Middle frontal gyrus (tissue), 1 donor: ENCODE results near the gene HIGD2A.
A peak's percentile ranks its signal among the peaks of the same experiment; 100 is the strongest.

Experiments
- DNase-seq: peaks from one replicate; pipeline ENCODE4 v3.0.0-alpha.2; 2015; ENCODE audit warnings: low spot score; ENCODE audit errors: extremely low spot score

Gene HIGD2A, protein sequence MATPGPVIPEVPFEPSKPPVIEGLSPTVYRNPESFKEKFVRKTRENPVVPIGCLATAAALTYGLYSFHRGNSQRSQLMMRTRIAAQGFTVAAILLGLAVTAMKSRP

DNA sequence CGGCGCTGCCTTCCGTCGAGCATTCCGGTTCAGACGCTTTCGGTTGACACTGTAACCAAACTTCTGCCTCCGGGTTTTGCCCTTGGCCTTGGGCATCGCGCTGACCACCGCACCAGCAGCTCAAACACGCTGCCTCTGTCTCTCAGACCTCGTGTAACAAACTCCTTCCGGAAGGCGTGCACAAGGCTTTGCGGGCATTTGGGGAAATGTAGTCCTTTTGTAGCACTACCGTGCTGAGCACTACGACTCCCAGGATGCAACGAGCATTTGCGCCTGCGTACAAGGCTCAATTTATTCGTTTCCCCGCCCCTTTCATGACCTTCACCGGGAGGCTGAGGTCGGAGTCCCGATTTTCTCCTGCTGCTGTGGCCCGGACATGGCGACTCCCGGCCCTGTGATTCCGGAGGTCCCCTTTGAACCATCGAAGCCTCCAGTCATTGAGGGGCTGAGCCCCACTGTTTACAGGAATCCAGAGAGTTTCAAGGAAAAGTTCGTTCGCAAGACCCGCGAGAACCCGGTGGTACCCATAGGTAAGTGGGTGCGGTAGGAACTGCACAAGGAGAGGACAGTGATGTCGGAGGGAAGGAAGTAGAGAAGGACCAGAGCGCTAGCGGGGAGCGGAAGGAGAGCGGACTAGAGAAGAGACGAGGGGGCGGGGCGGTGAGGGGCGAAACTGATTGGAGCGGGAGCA, at the start of gene HIGD2A, which contains the start of gene NOP16:
Gene HIGD2A, plus strand, starts transcription at position 308 of the 691 bp plus-strand sequence. Its CDS starts 69 bp downstream, at position 377.
Gene NOP16, minus strand, starts transcription at position 155 of the 691 bp plus-strand sequence. Its CDS starts 59 bp downstream, at position 96.
- DNase-seq, result peak; percentile 99

DNA sequence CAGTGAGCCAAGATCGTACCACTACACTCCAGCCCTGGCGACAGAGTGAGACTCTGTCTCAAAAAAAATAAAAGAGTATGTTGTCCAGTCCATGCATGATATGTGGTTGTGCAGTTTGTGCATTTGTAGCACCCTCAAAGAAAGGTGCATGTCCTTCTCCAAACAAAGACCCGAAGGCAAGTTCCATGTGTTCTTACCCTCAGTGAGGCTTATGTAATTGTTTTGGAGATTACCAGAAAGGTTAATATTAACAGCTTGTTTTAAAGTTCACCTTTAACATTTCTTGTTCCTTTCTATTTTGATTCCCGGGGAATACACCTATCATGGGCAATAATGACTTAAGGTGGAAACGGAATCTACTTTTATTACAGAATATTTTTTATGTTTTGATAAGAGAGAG, 49.2 kb upstream of the HIGD2A start:
- DNase-seq, result no peak

DNA sequence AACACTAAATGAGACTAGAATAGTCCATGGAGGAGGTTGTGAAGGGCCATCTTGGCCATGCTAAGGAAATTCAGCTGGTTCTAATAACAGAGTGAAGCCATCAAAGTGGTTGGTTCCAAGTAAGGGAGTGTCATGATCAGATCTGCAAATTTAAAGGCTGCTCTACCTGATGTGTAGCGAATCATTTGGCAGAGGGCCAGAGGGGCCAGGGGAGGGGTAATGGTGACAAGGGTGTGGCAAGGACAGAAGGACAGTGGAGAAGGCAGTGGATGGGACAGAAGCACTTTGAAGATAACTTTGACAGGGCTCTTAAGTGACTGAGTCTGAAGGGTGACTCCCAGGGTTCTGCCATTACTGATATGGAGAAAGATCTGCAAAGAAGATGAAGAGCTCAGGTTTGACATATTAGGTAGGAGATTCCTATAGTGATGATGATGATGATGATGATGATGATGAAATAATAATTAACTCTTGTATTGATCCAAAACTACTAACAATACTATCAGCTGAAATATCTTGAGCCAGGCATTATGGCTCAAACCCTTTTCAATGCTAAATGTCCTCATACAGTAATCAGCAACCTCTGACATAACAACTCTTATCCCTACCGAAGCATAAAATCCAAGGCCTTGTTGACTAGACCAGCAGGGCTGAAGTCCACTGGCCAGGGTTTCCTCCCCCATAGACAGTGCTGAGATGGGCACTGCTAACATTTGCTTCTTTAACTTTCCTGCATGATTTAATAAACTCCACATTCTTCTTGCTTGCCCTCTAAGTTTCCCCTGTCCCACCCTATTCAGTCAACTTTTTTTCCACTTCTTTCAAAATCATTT, 47.0 kb upstream of the HIGD2A start:
- no peak for DNase-seq

DNA sequence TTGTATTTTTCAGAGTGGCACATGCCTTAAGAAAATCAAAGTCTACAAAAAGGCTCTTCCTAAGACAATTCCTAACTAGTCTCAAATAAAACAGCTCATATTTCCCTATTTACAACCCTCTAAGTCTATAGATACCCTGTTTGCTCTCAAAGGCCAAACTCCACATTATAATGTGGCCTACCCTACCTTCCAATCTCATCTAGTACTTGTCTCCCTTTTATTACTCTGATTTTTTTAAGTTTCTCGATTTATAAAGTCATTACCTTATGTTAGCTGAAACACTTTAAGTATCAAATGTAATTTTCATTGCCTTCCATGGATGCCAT, 46.4 kb upstream of the HIGD2A start:
- DNase-seq, result no peak

DNA sequence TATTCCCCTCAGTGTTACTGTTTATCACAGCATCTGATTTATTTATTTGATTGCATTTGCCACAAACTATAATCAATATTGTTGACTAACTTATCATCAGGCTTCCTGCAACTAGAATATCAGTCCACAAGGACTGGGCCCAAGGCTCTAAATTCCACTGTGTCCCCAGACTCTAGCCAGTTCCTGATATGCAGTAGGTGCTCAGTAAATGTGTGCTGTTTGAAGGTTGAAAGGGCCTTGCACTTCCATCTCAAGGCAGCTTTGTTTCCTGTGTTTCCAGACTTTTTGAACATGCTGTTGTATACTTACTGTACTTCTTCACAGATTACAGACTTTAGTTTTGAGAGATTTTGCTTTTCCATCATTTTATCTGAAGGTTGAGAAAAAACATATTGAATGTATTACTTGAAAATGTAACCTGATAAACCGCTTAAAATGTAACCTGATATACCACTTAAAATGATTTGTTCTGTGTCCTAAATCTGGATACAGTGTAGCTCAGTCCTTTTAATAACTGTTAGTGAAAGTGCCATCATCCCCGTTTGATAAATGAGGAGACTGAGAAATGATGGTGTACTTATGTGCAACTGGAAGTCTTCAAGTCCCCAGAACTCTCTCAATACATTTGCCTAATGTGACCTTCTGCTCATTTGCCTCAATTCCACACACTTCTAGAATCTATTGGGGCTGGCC, 45.6 kb upstream of the HIGD2A start:
- DNase-seq, result no peak

DNA sequence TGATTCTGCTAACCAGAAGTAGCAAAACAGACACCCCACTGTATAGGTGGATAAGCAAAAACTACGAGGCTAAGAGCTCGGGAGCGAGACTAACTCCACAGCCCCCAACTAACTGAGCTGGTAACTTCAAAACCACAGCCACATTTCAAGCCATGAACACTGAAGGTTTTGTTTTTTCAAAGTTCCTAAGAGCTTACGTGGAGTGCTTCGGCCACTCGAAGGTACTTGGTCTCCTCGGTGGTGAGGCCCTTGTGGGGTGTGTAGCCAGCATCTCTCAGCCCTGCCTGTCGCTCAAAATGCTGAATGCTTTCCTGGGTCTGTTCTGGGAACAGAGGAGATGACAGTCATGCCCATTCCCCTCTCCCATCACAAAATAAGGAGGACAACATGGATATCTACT, 38.1 kb upstream of the HIGD2A start:
- no peak for DNase-seq

DNA sequence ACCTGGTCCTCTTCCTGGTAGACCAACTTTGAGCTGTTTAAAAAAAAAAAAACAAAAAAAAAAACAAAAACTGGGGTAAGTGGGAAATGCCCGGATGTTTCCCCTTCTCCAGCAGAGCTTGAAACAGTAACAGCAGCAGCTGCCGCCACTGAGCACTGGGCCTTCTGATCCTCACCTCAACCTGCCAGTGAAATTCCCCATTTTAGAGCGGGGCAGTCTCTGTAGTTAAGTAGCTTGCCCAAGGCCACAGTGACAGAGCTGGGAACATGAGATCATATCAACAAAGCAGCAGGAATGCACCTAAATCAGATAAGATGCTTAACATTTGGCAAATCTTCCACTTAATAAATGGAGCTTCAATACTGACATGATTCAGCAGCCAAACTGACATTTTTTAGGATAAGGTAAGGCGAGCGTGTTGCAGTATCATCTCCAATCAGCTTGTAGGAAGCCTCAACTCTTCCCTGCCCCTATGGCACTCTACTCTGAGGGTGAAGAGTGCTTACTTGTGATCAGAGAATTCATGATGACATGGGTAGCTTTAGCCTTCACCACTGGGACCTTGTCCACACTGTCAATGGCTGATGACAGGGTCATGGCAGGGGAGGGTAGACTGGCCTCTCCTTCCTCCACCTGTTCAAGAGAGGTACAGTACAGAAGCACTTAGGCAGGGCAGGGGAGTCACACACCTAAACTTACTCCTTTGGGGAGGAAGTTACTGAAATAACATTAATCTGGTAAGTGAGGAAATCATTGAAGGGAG, 36.3 kb upstream of the HIGD2A start:
- no peak for DNase-seq

DNA sequence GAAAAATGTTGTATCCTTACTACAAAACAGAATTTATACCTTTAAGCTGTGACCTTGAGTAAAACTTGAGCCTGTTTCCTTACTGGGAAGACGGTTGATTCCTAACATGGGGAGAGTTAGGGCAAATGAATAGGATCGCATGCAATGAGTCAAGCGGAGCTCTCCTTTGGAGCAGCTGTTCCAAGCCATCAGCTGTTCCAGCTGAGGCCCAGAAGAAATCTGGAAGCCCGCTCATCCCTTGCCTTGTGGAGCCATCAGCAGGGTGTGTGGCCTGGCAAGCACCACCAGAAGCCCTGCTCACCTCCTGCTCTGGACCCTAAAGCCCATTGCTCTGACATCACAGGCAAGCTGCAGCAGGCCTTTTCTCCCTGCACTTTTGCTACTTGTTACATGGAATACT, 35.0 kb upstream of the HIGD2A start:
- no peak for DNase-seq

DNA sequence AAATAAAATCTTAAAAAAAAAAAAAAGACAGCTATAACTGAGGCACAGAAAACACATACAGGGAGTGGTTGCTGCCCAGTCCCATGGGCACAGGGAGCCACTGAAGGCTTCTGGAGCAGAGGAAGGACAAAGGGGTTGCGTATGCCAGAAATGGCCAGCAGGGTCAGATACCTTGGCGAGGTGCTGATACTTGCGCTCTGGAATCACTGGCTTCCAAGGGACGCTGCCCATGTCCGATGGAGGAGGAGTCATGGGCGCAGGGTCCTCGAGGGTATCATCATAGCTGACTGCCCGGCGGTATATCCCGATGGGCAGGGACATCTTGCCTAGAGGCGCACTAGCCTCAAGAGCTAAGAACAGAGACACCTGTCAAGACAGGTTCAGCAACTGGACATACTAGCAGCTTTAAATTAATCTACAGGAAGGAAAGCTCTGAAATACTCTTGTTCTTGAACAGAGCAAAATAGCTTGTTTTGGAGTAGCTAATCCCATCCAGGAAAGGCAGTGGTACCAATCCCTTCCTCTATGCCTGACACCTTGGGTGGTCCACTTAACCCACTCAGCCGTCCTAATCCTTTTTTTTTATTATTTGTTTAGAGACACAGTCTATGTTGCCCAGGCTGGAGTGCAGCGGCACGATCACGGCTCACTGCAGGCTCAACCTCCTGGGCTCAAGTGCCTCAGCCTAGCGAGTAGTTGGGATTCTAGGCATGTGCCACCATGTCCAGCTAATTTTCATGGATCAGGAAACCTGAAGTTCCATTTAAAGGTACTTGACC, 33.0 kb upstream of the HIGD2A start:
- DNase-seq, result no peak

DNA sequence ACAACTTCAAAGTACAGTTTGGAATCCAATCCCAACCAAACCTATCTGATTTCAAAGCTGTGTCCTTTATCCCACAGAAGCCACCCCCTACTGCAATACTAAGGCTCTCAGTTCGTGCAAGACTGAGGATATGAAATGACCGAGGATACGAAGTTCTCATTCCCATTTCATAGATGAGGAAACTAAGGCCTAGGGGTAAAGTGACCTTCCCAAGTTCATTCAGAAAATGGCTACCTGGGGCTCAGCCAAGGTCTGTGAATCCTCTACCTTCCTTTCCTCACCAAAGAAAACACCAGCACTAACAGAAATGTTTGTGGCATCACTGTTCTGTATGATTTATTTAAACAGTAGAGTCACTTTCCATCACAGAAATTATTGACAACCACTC, 32.4 kb upstream of the HIGD2A start:
- DNase-seq, result no peak

DNA sequence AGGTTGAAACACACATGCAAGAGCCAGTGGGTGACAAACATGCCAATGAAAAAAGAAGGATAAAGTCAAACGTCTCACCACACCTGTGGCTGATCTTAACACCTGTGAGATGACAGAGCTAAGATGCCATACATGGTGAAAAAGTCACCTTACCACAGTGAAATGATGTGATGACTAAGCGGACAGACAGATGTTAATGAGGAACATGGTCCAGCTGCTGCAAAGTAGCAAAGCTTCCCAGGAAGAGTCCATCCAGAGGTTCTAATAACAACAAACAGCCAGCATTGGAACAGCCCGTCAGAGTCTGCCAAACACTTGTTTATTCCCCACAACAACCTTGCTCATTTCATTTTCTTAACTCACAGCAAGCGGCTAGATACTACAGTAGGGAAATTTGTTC, 28.9 kb upstream of the HIGD2A start:
- DNase-seq, result no peak

DNA sequence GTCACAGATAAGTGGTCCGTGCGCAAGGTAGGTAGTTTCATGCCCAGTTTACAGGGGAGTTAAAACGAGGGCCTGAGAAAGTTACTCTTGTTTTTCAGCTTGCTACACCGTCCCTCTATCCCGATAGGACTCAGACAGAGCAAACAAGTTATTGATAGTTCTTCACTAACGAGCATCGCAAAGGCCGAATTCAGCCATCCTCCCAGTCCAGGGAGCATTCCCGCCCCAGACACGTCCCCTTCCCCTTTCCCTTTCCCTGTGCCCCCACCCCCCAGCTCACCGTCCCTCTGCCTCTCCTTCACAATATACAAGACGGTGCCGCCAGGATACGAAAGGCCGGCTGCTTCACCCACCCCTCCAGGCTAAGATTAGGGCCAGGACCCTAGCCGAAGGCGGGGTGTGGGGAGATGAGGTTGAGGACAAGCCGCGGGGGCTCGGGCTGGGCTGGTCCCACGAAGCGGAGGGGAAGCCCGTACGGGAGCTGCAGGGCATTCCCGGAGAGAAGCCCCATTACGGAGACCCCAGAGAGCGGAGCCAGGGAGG, 27.6 kb upstream of the HIGD2A start:
- DNase-seq, result no peak

DNA sequence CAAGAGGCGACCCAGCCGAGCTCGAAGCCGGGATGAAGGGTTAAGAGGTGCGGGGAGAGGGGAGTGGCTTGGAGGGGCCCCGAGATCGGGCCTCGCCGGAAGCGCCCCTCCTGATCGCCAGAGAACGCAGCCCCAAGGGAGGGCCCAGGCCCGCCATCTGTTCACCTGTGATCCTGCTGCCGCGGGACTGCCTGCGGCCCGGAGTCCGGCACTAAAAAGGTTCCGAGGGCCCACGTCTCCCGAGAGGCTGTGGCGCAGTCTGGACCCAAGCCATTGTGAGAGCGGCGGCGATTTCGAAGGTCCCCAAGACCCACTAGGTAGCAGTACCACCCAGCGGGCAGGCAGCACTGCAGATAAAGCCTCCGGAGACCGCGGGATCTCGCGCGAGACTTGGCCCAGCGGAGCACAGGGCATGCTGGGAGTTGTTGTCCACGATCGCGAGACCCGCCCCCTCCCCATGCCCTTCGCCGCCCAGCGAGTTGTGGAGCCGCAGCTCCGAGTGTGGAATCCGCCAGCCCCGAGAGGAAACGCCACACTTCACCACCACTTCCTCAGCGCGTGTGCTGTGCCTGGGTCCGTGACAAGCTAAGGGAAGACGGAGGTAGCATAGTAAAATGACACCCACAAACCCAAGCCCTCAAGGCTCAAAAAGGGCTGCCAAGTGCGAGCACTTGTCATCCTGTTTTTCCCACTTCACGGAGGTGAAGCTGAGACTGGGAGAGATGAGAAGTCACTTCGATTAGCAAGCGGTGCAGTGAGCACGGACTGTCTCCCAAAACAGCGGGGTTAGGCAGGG, 26.9 kb upstream of the HIGD2A start, which contains the start of gene KIAA1191:
Gene KIAA1191, minus strand, starts transcription at position 328 of the 796 bp plus-strand sequence. CDS start 2,256 bp downstream, outside the sequence.
- DNase-seq, result peak; percentile 84

DNA sequence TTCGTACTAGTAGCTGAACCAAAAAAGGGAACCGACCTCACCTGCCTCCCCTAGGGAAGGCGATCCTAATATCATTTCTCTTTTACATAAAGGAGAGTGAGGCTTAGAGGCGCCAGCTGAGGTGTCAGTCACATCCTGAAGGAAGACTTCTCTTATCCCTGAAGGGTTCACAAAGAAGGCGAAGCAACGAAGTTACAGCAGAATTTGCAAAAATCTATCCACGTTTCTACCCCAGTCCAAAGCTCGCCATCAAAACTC, 26.4 kb upstream of the HIGD2A start:
- no peak for DNase-seq

DNA sequence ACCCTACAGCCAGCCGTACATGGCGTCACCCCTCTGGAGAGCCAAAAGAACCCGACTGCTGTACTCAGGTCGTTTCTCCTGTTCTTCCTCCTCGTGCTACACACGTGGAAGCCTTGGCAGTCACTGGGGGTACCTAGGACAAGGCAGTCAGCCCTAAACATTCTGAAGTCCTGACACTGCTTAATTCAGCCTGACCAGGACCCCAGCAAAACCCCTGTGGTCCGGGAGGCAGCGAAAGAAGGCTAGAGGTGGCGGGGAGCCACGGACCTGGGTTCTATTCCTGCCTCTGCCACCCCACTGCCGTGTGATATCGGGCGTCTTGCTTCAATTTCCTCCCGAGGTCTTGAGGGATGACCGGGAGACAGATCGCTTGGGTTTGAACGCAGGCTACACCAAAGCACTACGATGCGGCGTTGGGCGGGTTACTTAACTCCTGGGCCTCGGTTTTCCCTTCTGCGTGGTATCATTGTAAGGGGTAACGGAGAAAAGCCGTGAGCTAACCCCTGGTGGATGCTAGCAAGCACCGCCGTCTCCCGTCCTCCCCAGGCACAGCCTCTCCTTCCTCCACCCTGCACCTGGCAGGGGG, 23.7 kb upstream of the HIGD2A start:
- DNase-seq, result no peak

DNA sequence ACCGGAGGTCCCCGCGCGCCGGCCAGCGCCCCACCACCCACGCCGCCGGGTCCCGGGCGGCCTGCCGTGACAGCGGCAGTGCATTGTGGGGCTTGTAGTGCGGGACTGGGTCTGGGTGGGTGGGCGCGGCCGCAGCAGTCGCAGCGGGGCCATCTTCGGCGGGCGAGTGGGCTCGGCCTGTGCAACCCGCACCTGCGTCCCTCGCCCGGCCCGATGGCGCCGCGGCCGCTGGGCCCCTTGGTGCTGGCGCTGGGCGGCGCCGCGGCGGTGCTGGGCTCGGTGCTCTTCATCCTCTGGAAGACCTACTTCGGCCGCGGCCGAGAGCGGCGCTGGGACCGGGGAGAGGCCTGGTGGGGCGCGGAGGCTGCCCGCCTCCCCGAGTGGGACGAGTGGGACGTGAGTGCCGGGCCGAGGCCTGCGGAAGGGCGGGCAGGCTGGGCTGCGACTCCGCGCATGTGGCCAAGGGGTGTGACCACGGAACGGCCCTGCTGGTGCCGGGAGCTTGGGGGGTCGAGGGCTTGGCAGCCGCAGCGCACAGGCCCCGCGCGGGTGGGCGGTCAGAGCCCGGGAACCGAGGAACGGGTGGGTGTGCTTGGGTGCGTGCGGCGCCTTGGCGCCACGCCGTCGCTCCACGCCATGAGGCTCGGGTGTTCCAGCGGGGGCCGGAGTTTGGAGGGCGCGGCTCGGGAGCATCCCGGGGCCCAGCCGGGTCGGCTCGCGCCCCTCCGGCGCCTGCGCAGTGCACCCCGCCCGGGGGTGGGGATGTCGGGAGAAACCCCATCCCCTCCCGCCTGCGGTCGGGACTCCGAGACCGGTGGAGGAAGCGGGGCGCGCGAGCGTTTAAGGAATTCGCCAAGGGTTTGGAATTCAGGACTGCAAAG, 23.0 kb upstream of the HIGD2A start, which contains the start of gene ARL10:
Gene ARL10, plus strand, starts transcription at position 137 of the 881 bp plus-strand sequence. Its CDS starts 77 bp downstream, at position 214.
- no peak for DNase-seq

DNA sequence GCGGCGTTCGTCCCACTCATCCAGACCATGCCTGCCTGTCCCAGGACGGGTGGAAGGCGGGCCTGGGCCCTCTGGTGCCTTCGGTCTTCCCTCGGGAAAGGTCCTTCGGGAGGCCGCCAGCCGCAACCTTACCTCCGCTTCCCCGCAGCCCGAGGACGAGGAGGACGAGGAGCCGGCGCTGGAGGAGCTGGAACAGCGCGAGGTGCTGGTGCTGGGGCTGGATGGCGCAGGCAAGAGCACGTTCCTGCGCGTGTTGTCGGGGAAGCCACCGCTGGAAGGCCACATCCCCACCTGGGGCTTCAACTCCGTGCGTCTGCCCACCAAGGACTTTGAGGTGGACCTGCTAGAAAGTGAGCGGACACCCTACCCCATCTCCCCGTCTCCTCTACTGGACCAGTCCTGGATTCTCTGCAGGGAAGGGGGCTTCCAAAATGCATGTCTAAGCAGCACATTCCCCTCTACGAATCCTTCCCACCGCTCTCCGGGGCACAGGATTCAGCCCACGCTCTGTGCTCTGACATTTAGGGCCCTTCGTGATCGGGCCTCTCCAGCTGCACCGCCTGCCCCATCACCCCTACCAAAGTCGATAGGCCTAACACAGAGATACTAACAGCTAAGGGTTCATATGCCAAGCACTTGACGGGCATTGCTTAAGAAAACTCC, 22.2 kb upstream of the HIGD2A start:
- no peak for DNase-seq
